Activated naive CD8-positive, alpha-beta T cell (primary cell): ENCODE results near the gene DCUN1D3.

ENCODE experiments used
- H3K27ac Mint-ChIP-seq: one replicate; pipeline ENCODE4 v1.8.0; 2021; ENCODE audit warnings: mixed read lengths
- H3K27me3 Mint-ChIP-seq: one replicate; pipeline ENCODE4 v1.8.0; 2021; ENCODE audit warnings: mixed read lengths
- H3K36me3 Mint-ChIP-seq: one replicate; pipeline ENCODE4 v1.8.0; 2021; ENCODE audit warnings: mixed read lengths
- H3K4me1 Mint-ChIP-seq: one replicate; pipeline ENCODE4 v1.8.0; 2021; ENCODE audit warnings: low read depth, mixed read lengths
- H3K4me3 Mint-ChIP-seq: one replicate; pipeline ENCODE4 v1.8.0; 2021; ENCODE audit warnings: mild to moderate bottlenecking, mixed read lengths
- H3K9me3 Mint-ChIP-seq: one replicate; pipeline ENCODE4 v1.8.0; 2021; ENCODE audit warnings: low read depth, mixed read lengths

DCUN1D3 gene

DNA sequence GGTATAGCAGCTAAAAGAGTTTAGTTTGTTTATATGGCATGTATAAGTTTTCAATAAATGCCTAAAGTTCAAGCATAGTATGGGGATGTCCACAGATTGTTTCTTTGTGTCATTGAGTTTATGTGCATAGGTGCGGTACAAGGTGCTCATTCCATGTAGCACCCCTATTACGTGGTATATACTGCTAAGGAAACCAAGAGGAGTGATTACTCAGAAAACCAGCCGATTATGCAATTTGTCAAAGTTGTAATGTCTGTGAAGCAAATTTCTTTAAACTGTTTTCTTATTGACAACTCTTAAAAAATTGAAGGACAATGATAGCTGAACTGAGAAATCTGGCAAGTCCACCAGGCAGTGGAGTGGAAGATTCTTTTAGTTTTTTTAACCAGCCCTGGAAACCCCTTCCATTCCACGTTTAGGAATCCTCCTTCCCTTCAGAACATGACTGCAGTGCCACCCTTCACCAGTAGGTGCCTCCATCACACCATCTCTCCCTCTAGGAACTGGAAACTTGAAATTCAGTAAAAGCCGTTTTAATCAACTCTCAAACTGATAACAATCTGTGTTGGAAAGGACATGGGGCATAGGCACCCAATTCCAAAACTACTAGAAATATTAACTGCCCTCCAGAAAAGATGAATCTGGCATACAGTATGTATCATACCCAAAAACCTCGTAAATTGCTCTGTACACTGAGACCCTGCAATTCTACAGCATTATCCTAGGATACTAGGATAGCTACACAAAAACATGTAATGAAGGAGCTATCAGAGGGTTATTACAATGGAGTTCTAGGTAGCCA lies 50.4 kb downstream of the DCUN1D3 start:
- Mint-ChIP-seq H3K9me3 (no peaks in the 10 kb centered on the region), H3K4me1 (peaks cover 10% of the 10 kb centered on the region), H3K27me3 (no peaks in the 10 kb centered on the region), H3K4me3 (no peak overlapping the region), H3K36me3 (no peaks in the 10 kb centered on the region), H3K27ac (no peak overlapping the region)

GRCh38 chr16:20847550-20847949 lies 52.6 kb downstream of the DCUN1D3 start:
- Mint-ChIP-seq H3K27ac (no peak overlapping the region), H3K27me3 (no peaks in the 10 kb centered on the region), H3K9me3 (no peaks in the 10 kb centered on the region), H3K4me3 (no peak overlapping the region), H3K4me1 (peaks cover 27% of the 10 kb centered on the region), H3K36me3 (no peaks in the 10 kb centered on the region)

- no peak overlapping the region for H3K27ac Mint-ChIP-seq
- H3K4me3 Mint-ChIP-seq: no peak overlapping the region
- H3K4me1 Mint-ChIP-seq: peaks cover 27% of the 10 kb centered on the region
- H3K27me3 Mint-ChIP-seq: no peaks in the 10 kb centered on the region
- H3K9me3 Mint-ChIP-seq: no peaks in the 10 kb centered on the region
- no peaks in the 10 kb centered on the region for H3K36me3 Mint-ChIP-seq
These were observed 53.6 kb downstream of the DCUN1D3 start for GRCh38 chr16:20846551-20846950.

GRCh38 chr16:20846030-20846429 lies 54.1 kb downstream of the DCUN1D3 start:
- no peak overlapping the region for H3K27ac Mint-ChIP-seq
- no peak overlapping the region for H3K4me3 Mint-ChIP-seq
- no peaks in the 10 kb centered on the region for H3K36me3 Mint-ChIP-seq
- no peaks in the 10 kb centered on the region for H3K9me3 Mint-ChIP-seq
- H3K27me3 Mint-ChIP-seq: no peaks in the 10 kb centered on the region
- H3K4me1 Mint-ChIP-seq: peaks cover 27% of the 10 kb centered on the region

GRCh38 chr16:20844588-20844987 lies 55.6 kb downstream of the DCUN1D3 start:
- H3K27ac Mint-ChIP-seq: peak overlapping the region; percentile 75
- H3K36me3 Mint-ChIP-seq: no peaks in the 10 kb centered on the region
- H3K4me3 Mint-ChIP-seq: peak overlapping the region; percentile 23
- no peaks in the 10 kb centered on the region for H3K27me3 Mint-ChIP-seq
- peaks cover 25% of the 10 kb centered on the region for H3K4me1 Mint-ChIP-seq
- no peaks in the 10 kb centered on the region for H3K9me3 Mint-ChIP-seq

DNA sequence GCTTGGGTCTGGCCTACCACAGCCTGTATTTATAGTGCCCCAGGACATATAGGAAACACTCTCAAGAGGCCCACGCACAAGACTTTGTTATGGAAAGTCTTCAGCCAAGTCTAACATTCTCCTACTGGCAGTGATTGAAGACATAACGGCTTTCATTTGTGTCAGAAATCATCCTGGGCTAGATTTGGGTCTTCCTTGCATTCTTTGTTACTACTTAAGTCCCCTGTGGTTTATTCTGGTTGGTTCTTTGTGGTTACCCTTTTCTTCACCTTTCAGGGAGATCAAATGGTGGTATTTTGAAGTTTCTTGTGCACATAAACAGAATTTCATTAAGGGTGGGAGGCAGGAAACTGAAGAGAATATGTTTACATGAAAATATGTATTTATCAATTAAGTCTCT lies 56.1 kb downstream of the DCUN1D3 start:
- Mint-ChIP-seq H3K27me3 (no peaks in the 10 kb centered on the region), H3K36me3 (no peaks in the 10 kb centered on the region), H3K4me3 (peak overlapping the region; percentile 23), H3K9me3 (no peaks in the 10 kb centered on the region), H3K4me1 (peaks cover 25% of the 10 kb centered on the region), H3K27ac (peak overlapping the region; percentile 75)

DNA sequence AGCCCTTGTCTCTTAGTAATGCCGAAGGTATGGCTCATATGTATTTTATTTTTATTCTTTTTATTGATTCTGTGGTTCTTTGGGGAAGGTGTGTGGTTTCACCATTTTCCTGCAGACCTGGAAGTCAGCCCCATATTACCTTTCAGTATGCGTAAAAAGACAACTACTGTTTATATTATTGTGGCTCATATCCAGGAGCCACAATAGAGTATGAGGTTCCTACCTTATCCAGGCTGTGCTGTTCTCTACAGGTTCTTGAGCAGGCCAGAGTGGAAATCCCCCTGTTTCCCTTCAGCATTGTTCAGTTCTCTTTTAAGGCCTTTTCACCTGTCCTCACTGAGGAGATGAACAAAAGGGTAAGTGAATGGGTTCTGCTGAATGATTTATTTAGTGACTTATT lies 60.7 kb downstream of the DCUN1D3 start:
- H3K27me3 Mint-ChIP-seq: no peaks in the 10 kb centered on the region
- peaks cover 14% of the 10 kb centered on the region for H3K4me1 Mint-ChIP-seq
- no peak overlapping the region for H3K27ac Mint-ChIP-seq
- H3K4me3 Mint-ChIP-seq: no peak overlapping the region
- peaks cover 22% of the 10 kb centered on the region for H3K9me3 Mint-ChIP-seq
- peaks cover 15% of the 10 kb centered on the region for H3K36me3 Mint-ChIP-seq

DNA sequence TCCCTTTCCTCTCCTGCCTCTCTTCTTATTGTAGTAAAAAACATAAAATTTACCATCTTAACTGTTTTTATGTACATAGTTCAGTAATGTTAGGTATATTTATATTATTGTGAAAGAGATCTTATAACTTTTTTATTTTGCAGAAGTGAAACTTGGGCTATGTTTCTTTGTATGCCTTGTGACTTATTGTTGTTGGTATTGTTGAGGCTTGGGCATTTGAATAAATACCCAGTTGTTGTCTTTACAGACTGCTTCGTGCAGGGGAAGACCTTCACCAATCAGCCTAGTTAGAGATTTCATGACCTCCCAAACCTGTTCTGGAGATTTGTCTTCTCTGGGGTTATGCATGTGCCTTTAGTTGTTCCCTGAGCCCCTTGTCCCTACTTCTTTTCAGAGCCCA lies 61.9 kb downstream of the DCUN1D3 start:
- Mint-ChIP-seq H3K4me3 (no peak overlapping the region), H3K36me3 (peaks cover 18% of the 10 kb centered on the region), H3K4me1 (peaks cover 1% of the 10 kb centered on the region), H3K9me3 (peaks cover 23% of the 10 kb centered on the region), H3K27me3 (no peaks in the 10 kb centered on the region), H3K27ac (no peak overlapping the region)

GRCh38 chr16:20833086-20833485 lies 67.1 kb downstream of the DCUN1D3 start:
- no peak overlapping the region for H3K27ac Mint-ChIP-seq
- H3K36me3 Mint-ChIP-seq: peaks cover 18% of the 10 kb centered on the region
- H3K9me3 Mint-ChIP-seq: peaks cover 23% of the 10 kb centered on the region
- H3K27me3 Mint-ChIP-seq: no peaks in the 10 kb centered on the region
- H3K4me1 Mint-ChIP-seq: no peaks in the 10 kb centered on the region
- H3K4me3 Mint-ChIP-seq: no peak overlapping the region

DNA sequence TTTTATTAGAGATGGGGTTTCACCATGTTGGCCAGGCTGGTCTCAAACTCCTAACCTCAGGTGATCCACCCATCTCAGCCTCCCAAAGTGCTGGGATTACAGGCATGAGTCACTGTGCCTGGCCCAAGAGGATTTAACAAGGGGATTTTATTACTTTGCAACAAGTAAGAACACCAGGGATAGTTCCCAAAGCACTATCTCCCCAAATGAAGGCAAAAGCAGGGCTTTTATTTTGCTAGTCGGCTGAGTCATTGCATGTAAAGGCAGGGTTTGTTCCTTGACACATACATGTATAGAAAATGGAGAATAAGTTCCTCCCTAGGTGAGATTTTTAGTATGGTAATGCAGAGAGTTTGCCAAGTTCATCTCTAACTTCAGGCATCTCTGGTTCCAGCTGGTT lies 69.8 kb downstream of the DCUN1D3 start:
- Mint-ChIP-seq H3K27me3 (no peaks in the 10 kb centered on the region), H3K4me1 (no peaks in the 10 kb centered on the region), H3K27ac (no peak overlapping the region), H3K4me3 (no peak overlapping the region), H3K36me3 (peaks cover 5% of the 10 kb centered on the region), H3K9me3 (peaks cover 10% of the 10 kb centered on the region)

DNA sequence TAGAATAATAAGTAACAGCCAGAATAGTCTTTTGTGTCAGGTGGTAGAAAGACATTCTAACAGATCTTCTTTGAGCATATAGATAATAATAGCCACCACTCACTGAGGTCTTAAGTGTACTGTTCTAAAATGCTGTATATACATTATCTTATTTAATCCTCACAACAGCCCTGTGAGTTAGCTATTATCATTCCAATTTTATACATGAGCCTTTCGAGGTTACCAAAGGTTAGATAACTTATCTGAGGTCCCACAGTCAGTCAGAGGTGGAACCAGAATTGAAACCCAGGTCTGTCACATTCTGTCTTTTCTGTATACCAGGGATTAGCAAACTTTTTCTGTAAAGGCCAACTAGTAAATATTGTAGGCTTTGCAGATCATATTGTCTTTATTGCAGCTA lies 70.6 kb downstream of the DCUN1D3 start:
- Mint-ChIP-seq H3K27me3 (no peaks in the 10 kb centered on the region), H3K9me3 (peaks cover 2% of the 10 kb centered on the region), H3K4me1 (no peaks in the 10 kb centered on the region), H3K4me3 (no peak overlapping the region), H3K36me3 (peaks cover 3% of the 10 kb centered on the region), H3K27ac (no peak overlapping the region)

DNA sequence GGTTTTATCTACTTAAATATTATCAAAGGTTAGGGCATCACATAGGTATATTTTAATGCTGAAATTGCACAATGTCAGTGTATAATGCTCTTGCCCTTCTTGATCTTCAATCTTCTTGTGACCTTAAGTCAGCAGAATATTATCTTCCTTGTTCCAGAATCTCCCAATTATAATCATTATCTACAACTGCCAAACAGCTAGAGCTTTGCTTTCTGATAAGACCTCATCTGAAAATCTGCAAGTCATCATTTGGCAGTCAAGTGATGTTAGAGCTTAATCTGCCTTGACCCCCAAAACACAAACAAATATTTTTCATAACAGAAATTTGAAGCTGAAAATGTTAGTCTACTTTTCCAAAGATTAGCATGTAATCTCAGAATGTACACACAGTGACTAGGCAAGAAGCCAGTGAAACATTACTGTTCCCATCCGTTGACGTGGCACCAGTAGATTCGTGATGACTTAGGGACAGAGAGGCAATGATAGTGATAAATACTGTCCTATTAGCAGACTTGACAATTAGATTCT lies 74.1 kb downstream of the DCUN1D3 start:
- no peaks in the 10 kb centered on the region for H3K9me3 Mint-ChIP-seq
- no peaks in the 10 kb centered on the region for H3K36me3 Mint-ChIP-seq
- no peaks in the 10 kb centered on the region for H3K27me3 Mint-ChIP-seq
- H3K4me1 Mint-ChIP-seq: peaks cover 4% of the 10 kb centered on the region
- H3K4me3 Mint-ChIP-seq: no peak overlapping the region
- no peak overlapping the region for H3K27ac Mint-ChIP-seq

DNA sequence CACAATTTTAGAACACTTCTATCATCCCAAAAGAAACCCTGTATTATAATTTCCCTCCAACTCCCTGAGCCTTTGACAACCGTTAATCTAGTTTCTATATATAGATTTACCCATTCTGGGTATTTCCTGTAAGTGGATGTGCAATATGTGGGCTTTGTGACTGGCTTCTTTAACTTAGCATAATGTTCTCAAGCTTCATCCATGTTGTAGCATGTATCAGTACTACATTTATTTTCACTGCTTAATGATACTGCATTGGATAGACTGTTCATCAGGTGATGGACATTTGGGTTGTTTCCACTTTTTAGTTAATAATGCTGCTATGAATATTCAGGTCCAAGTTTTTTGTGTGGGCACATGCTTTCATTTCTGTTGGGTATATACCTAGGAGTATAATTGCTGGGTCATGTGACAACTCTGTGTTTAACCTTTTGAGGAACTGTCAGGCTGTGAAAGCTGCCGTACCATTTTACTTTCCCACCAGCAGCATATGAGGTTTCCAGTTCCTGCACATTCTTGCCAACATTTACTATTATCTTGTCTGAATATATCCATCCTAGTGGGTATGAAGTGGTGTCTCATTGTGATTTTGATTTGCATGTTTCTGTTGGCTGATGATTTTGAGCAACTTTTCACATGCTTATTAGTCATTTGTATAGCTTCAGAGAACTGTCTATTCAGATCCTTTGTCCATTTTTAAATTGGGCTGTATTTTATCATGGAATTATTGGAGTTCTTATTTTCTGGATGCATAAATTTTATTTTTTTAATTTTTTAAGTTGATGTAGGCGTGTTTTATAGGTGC lies 77.4 kb downstream of the DCUN1D3 start:
- Mint-ChIP-seq H3K27me3 (no peaks in the 10 kb centered on the region), H3K4me3 (no peak overlapping the region), H3K9me3 (no peaks in the 10 kb centered on the region), H3K36me3 (no peaks in the 10 kb centered on the region), H3K4me1 (peaks cover 4% of the 10 kb centered on the region), H3K27ac (no peak overlapping the region)

- H3K27ac Mint-ChIP-seq: no peak overlapping the region
- no peaks in the 10 kb centered on the region for H3K36me3 Mint-ChIP-seq
- no peaks in the 10 kb centered on the region for H3K27me3 Mint-ChIP-seq
- no peak overlapping the region for H3K4me3 Mint-ChIP-seq
- peaks cover 4% of the 10 kb centered on the region for H3K4me1 Mint-ChIP-seq
- H3K9me3 Mint-ChIP-seq: no peaks in the 10 kb centered on the region
These were observed 78.5 kb downstream of the DCUN1D3 start for GRCh38 chr16:20821682-20822081.

- no peaks in the 10 kb centered on the region for H3K36me3 Mint-ChIP-seq
- no peak overlapping the region for H3K4me3 Mint-ChIP-seq
- no peaks in the 10 kb centered on the region for H3K27me3 Mint-ChIP-seq
- H3K4me1 Mint-ChIP-seq: peaks cover 4% of the 10 kb centered on the region
- no peaks in the 10 kb centered on the region for H3K9me3 Mint-ChIP-seq
- no peak overlapping the region for H3K27ac Mint-ChIP-seq
These were observed 81.1 kb downstream of the DCUN1D3 start for GRCh38 chr16:20818929-20819585.
